ENCODE measurements around the gene TMEM273. TPM values are rescaled to one million over a fixed set of nuclear protein-coding genes. Genes with fewer than 3 reads are reported as not detected.

The TMEM273 gene
- total RNA-seq, 1 donor from 2014 or later = 82.3 TPM

- Histone ChIP-seq H3K4me1 (no peaks in the 10 kb centered on the region), H3K36me3 (no peaks in the 10 kb centered on the region), H3K4me3 (no peak overlapping the region), H3K27me3 (no peaks in the 10 kb centered on the region), H3K27ac (no peak overlapping the region), H3K9me3 (no peaks in the 10 kb centered on the region)
- TF ChIP-seq CTCF (IDR thresholded peaks at IDR 0.05) = no peak
- intact Hi-C loops (cut with DNase I) = loop anchor here (10.0 kb wide), 1 partner anchor 93 kb away; no protein-coding TSS in a partner anchor
- DNase-seq (ENCODE audit: low spot score in 2 of 2) = peak in 1 of 2 donors; percentile 44
These were observed 20.0 kb downstream of the TMEM273 start for GRCh38 chr10:49168171-49168540.

GRCh38 chr10:49167425-49168170, 20.6 kb downstream of the TMEM273 start:
- Histone ChIP-seq H3K4me3 (no peak overlapping the region), H3K36me3 (no peaks in the 10 kb centered on the region), H3K9me3 (no peaks in the 10 kb centered on the region), H3K4me1 (no peaks in the 10 kb centered on the region), H3K27me3 (no peaks in the 10 kb centered on the region), H3K27ac (no peak overlapping the region)
- TF ChIP-seq CTCF (IDR thresholded peaks at IDR 0.05) = no peak
- peak in 1 of 2 donors; percentile 31 for DNase-seq (ENCODE audit: low spot score in 2 of 2)
- intact Hi-C loops (cut with DNase I) = loop anchor here (10.0 kb wide), 1 partner anchor 93 kb away; no protein-coding TSS in a partner anchor

GRCh38 chr10:49166484-49167400, 21.4 kb downstream of the TMEM273 start:
- Histone ChIP-seq H3K36me3 (no peaks in the 10 kb centered on the region), H3K27ac (no peak overlapping the region), H3K9me3 (no peaks in the 10 kb centered on the region), H3K27me3 (no peaks in the 10 kb centered on the region), H3K4me3 (no peak overlapping the region), H3K4me1 (no peaks in the 10 kb centered on the region)
- DNase-seq (ENCODE audit: low spot score in 2 of 2) = peak in 1 of 2 donors; percentile 21
- intact Hi-C loops (cut with DNase I) = loop anchor here (10.0 kb wide), 1 partner anchor 92 kb away; no protein-coding TSS in a partner anchor
- TF ChIP-seq CTCF (IDR thresholded peaks at IDR 0.05) = no peak

- H3K36me3 ChIP-seq = no peaks in the 10 kb centered on the region
- intact Hi-C loops (cut with DNase I) = loop anchor here (10.0 kb wide), 1 partner anchor 91 kb away; no protein-coding TSS in a partner anchor
- H3K9me3 ChIP-seq = no peaks in the 10 kb centered on the region
- H3K27ac ChIP-seq = no peak overlapping the region
- no peak for TF ChIP-seq CTCF (IDR thresholded peaks at IDR 0.05)
- no peak for DNase-seq (ENCODE audit: low spot score in 2 of 2)
- H3K4me1 ChIP-seq = no peaks in the 10 kb centered on the region
- no peak overlapping the region for H3K4me3 ChIP-seq
- H3K27me3 ChIP-seq = no peaks in the 10 kb centered on the region
These were observed 22.2 kb downstream of the TMEM273 start for GRCh38 chr10:49165821-49166483.

GRCh38 chr10:49165259-49165658, 22.9 kb downstream of the TMEM273 start:
- DNase-seq (ENCODE audit: low spot score in 2 of 2) = no peak
- intact Hi-C loops (cut with DNase I) = loop anchor here (10.0 kb wide), 1 partner anchor 90 kb away; no protein-coding TSS in a partner anchor
- TF ChIP-seq CTCF (IDR thresholded peaks at IDR 0.05) = no peak
- Histone ChIP-seq H3K4me1 (no peaks in the 10 kb centered on the region), H3K36me3 (no peaks in the 10 kb centered on the region), H3K9me3 (no peaks in the 10 kb centered on the region), H3K4me3 (no peak overlapping the region), H3K27ac (no peak overlapping the region), H3K27me3 (no peaks in the 10 kb centered on the region)
